ENCODE results near the gene MTMR2. TPM values are rescaled to one million over a fixed set of nuclear protein-coding genes. Genes with fewer than 3 reads are reported as not detected.

Gene MTMR2
- total and polyA plus RNA-seq, 9 of the 15 experiments (the other 6 are each of a cell fraction or from before 2014, with no cell fraction given): 12.6 to 35.8 (median 25.2) TPM

DNA sequence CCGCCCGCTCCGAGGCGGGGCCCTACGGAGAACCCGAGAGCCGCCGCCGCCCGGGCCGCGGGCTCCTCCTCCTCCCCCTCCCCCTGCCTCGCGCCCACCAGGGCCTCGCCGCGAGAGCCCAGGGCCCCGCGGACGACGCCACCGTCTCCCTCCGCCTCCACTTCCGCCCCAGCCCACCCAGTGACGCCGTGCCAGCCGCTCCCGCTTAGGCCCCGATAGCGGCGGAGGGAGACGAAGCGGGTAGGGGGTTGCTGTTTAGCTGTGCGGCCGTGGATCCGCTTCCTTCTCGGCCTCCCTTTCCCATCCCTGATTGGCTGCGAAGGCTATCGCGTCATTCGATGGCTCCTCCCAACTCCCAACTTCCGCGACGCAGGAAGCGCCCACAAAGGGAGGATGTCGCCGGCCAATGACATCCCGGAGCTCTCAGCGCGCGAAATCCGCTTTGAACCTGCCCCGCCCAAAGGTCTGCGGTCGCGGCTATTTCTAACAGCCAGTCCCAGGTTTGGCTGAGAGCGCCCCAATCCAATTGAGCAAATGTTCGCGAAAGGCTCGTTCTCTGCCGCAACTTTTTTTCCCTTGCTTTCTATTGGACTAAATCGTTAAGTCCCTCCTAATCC is 134.3 kb downstream of the MTMR2 start, which contains the start of gene FAM76B (continued):
- TF ChIP-seq ZNF274 (IDR thresholded peaks at IDR 0.05; ENCODE audit: borderline replicate concordance, low read depth, low read length): no peak
- TF ChIP-seq ESRRB (CRISPR knock-in tag; IDR thresholded peaks at IDR 0.05; ENCODE audit: borderline replicate concordance): no peak
- no peak for TF ChIP-seq ZNF232 (CRISPR knock-in tag; IDR thresholded peaks at IDR 0.05)
- peak; percentile 39; the same call in 1 of the 2 replicates for TF ChIP-seq TEAD4 (IDR thresholded peaks at IDR 0.05; ENCODE audit: low read length)
- TF ChIP-seq TEAD4 (CRISPR knock-in tag; IDR thresholded peaks at IDR 0.05; ENCODE audit: borderline replicate concordance): no peak
- no peak for TF ChIP-seq ZBED1 (IDR thresholded peaks at IDR 0.05)
- TF ChIP-seq SFPQ (IDR thresholded peaks at IDR 0.05; ENCODE audit: low read depth, low read length): no peak
- TF ChIP-seq BCL6 (CRISPR knock-in tag; IDR thresholded peaks at IDR 0.05): no peak
- peak; percentile 47 for TF ChIP-seq FUS (optimal IDR thresholded peaks at IDR 0.05; ENCODE audit: low read depth, low read length)
- no peak for TF ChIP-seq BRF1 (IDR thresholded peaks at IDR 0.05; ENCODE audit: borderline replicate concordance, extremely low read depth, insufficient read length)
- no peak for TF ChIP-seq MTF1 (CRISPR knock-in tag; IDR thresholded peaks at IDR 0.05; ENCODE audit: borderline replicate concordance)
- peak; percentile 86; the same call in 1 of the 2 replicates for TF ChIP-seq ELF2 (CRISPR knock-in tag; IDR thresholded peaks at IDR 0.05)
- peak; percentile 20 for TF ChIP-seq NUFIP1 (IDR thresholded peaks at IDR 0.05; ENCODE audit: partially characterized antibody)
- TF ChIP-seq, protein P1, sequence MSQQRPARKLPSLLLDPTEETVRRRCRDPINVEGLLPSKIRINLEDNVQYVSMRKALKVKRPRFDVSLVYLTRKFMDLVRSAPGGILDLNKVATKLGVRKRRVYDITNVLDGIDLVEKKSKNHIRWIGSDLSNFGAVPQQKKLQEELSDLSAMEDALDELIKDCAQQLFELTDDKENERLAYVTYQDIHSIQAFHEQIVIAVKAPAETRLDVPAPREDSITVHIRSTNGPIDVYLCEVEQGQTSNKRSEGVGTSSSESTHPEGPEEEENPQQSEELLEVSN (IDR thresholded peaks at IDR 0.05; ENCODE audit: borderline replicate concordance in 1 of 2, extremely low read depth in 1 of 2, insufficient read depth in 1 of 2, insufficient read length in 1 of 2, low read depth in 1 of 2, low read length in 1 of 2, poor library complexity in 1 of 2, severe bottlenecking in 1 of 2): peak; percentile 53 to 58
- TF ChIP-seq, protein P2, sequence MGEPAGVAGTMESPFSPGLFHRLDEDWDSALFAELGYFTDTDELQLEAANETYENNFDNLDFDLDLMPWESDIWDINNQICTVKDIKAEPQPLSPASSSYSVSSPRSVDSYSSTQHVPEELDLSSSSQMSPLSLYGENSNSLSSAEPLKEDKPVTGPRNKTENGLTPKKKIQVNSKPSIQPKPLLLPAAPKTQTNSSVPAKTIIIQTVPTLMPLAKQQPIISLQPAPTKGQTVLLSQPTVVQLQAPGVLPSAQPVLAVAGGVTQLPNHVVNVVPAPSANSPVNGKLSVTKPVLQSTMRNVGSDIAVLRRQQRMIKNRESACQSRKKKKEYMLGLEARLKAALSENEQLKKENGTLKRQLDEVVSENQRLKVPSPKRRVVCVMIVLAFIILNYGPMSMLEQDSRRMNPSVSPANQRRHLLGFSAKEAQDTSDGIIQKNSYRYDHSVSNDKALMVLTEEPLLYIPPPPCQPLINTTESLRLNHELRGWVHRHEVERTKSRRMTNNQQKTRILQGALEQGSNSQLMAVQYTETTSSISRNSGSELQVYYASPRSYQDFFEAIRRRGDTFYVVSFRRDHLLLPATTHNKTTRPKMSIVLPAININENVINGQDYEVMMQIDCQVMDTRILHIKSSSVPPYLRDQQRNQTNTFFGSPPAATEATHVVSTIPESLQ (CRISPR knock-in tag; IDR thresholded peaks at IDR 0.05): peak; percentile 40; the same call in 1 of the 2 replicates
- TF ChIP-seq PTBP1 (IDR thresholded peaks at IDR 0.05; ENCODE audit: low read depth, low read length): no peak
- no peak for TF ChIP-seq HNRNPLL (IDR thresholded peaks at IDR 0.05; ENCODE audit: low read depth, low read length, poor library complexity, severe bottlenecking)
- no peak; a peak in 1 of 4 replicates for TF ChIP-seq SRF (CRISPR knock-in tag; IDR thresholded peaks at IDR 0.05)
- no peak for TF ChIP-seq SRSF9 (IDR thresholded peaks at IDR 0.05; ENCODE audit: borderline replicate concordance, low read depth, low read length)
